HFF-Myc (cell line): Measurements from ENCODE around the gene ADARB2.
A peak's percentile ranks its signal among the peaks of the same experiment; 100 is the strongest.

ENCODE experiments used
- DNase-seq: peaks from one replicate; pipeline ENCODE4 v3.0.0-alpha.2; 2011; ENCODE audit warnings: low read depth; ENCODE audit errors: extremely low read depth
- H3K4me3 ChIP-seq: replicated peaks from 2 replicates; pipeline ENCODE4 v1.5.1; 2011; ENCODE audit warnings: low read depth, mild to moderate bottlenecking, control low read depth, low read length
- TF ChIP-seq, protein P1 (sequence below): IDR thresholded peaks from 2 replicates; pipeline ENCODE4 v1.5.1; 2012; ENCODE audit warnings: mild to moderate bottlenecking, low read depth, low read length, control low read depth; ENCODE audit errors: missing control alignments

The ADARB2 gene

DNA sequence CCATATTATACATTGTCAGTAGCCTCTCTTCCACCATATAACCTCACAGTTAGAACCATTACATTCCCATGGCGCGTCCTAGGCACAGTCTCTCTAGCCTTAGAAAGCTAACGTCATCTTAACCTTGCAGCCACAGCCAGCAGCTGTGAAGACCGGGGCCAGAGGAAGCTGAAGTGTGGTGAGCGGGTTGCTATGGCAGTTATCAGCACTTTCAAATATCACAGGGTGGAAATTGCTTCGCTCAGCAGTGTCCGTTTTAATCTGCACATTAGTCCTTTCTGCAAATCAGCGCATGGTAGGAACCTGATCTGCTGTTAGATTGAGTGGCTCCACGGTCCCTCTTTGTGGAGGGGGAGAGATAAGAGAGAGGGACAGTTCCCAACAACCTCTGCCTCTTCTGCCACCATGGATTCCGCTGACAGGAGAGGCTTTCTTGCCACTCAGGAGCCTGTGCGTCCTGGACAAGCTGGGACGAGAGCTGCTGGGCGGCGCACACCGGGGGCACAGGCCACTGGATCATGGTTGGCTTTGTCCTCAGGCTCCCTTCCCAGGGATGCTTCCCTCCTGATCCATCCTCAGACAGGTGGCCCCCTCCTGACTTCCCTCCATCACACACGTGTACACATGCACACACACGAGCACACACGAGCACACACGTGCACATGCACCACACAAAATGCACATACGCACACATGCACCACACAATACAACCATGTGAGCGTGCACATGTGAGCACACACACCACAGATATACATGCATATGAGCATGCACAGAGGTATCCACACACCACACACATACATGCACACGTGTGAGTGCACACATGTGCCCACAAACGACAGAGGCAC, 587.3 kb downstream of the ADARB2 start:
- TF ChIP-seq, protein P1, sequence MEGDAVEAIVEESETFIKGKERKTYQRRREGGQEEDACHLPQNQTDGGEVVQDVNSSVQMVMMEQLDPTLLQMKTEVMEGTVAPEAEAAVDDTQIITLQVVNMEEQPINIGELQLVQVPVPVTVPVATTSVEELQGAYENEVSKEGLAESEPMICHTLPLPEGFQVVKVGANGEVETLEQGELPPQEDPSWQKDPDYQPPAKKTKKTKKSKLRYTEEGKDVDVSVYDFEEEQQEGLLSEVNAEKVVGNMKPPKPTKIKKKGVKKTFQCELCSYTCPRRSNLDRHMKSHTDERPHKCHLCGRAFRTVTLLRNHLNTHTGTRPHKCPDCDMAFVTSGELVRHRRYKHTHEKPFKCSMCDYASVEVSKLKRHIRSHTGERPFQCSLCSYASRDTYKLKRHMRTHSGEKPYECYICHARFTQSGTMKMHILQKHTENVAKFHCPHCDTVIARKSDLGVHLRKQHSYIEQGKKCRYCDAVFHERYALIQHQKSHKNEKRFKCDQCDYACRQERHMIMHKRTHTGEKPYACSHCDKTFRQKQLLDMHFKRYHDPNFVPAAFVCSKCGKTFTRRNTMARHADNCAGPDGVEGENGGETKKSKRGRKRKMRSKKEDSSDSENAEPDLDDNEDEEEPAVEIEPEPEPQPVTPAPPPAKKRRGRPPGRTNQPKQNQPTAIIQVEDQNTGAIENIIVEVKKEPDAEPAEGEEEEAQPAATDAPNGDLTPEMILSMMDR: no peak
- DNase-seq: no peak
- no peak overlapping the region for H3K4me3 ChIP-seq

DNA sequence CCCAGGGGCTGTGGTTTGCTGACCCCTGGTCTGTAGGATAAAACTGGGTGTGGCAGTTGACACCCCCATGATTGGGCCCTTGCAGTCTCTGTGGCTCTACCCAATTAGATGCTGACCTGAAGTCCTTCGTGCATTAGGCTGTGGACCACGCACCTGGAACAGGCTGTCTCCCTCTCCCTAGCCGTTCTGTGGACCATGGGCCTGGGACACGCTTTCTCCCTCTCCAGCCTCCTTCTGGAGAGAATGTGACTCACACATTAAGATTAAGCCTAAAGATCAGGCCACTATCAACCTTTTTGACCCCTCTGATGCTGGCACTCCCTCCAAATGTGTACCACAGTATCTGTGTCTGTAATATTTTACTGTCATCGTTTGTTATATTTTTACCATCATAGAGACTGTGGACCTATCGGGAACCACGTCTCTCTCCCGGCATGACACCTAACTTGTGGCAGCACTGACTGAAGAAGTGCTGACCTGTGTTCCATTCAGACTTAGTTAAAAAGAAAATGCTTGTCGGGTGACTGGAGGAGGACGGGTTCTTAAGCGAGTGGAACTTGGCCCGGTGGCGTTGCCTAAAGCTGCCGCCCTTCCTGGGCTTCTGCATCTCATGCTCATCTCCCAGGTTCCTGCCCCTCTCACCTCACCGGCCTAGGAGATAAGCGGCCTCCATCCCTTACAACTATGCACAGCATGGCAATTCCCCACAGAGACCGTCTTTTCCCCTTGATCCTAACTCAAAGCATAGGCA, 588.3 kb downstream of the ADARB2 start:
- TF ChIP-seq, protein P1: no peak
- no peak for DNase-seq
- no peak overlapping the region for H3K4me3 ChIP-seq

DNA sequence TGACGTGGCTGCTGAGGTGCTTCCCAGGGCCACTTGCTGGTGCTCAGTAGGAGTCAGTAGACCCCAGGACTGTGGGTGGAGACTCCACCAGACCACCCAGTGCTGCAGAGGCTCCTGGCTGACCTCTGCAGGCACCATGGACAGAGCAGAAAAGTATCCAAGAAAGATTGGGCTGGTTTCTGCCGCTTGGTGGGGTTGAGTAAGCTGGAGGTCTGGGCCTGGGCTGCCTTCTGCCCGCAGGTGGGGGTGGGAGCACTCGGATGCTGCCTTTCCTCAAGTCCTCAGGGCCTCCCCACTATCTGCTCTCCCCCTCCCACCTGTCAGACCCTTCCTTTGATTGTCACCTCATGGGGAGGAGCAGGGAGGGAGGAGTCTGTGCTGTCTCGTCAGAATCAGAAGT, 589.5 kb downstream of the ADARB2 start:
- no peak overlapping the region for H3K4me3 ChIP-seq
- no peak for DNase-seq
- TF ChIP-seq, protein P1: no peak

DNA sequence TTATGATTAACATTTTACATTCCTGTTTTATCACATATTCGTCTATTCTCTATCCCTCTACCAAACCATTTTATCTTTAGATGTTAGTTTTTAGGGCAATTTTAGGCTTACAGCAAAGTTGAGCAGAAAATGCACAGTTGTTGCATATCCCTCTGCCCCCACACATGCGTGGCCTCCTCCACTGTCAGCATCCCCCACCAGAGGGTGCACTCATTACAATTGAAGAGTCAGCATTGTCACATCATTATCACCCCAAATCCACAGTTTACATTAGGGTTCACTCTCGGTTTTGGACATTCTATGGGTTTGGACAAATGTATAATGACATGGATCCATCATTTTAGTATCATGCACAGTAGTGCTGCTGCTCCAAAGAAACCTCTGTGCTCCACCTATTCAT, 594.7 kb downstream of the ADARB2 start:
- no peak for DNase-seq
- no peak overlapping the region for H3K4me3 ChIP-seq
- TF ChIP-seq, protein P1: peak; percentile 27

DNA sequence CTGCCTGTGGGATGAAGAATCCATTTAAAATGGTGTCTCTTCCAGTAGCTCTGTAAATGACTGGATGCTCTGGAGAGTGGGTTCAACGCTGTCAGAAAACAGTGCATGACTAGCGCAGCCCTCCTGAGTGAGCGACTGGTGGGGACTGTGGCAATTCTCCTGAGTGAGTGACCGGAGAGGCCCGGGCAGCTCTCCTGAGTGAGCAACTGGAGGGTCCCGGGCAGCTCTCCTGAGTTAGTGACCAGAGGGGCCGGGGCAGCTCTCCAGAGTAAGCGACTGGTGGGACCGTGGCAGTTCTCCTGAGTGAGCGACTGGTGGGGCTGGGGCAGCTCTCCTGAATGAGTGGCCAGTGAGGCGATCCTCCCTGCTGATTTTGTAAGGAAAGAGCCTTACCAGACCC, 595.6 kb downstream of the ADARB2 start:
- no peak for DNase-seq
- TF ChIP-seq, protein P1: no peak
- no peak overlapping the region for H3K4me3 ChIP-seq

DNA sequence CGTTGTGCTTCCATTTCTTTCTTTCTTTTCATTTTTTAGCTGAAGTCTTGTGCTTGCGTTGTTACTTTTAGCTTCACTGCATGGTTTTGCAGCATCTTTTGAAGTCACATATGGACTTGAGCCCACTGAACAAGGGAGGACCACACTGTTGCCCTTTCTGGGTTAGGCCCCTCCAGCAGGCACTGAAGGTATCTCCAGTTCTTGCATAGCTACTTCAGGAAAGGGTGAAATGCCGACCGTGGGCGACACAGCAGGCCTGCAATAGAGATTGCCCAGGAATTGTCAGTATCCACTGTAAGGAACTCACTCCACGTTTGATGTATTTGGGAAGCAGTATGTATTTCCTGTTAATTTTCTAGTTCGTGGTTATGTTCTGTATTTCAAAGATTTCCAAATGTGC, 596.1 kb downstream of the ADARB2 start:
- TF ChIP-seq, protein P1: no peak
- DNase-seq: no peak
- H3K4me3 ChIP-seq: no peak overlapping the region
